Mesenchymal stem cell (in vitro differentiated cells and primary cell): ENCODE results near the gene ETFB.
"Not testable (repeated sequence)": the region's sequence is repeated elsewhere in the genome, so short reads cannot be mapped to it uniquely, and the experiment has no call there.

ENCODE experiments used
- DNase-seq: peaks from one replicate; pipeline ENCODE4 v3.0.0-alpha.2; 2013
- H2AFZ ChIP-seq: one replicate; pipeline ENCODE4 v1.6.1; 2013; ENCODE audit warnings: low read depth, mild to moderate bottlenecking, control low read depth, inconsistent platforms, low read length, moderate library complexity
- H2AK5ac ChIP-seq: 2 replicates; pipeline ENCODE4 v1.6.1; 2013; ENCODE audit warnings: low read length, moderate library complexity, mild to moderate bottlenecking, inconsistent platforms; ENCODE audit not compliant: severe bottlenecking
- H2BK120ac ChIP-seq: one replicate; pipeline ENCODE4 v1.6.1; 2013; ENCODE audit warnings: low read depth, mild to moderate bottlenecking, inconsistent platforms, low read length, moderate library complexity
- H2BK12ac ChIP-seq, 2 experiments: one replicate each; pipeline ENCODE4 v1.6.1; 2013; ENCODE audit warnings: inconsistent platforms in 2 of 2, low read length in 2 of 2, mild to moderate bottlenecking in 2 of 2, moderate library complexity in 2 of 2, control low read depth in 1 of 2
- H2BK15ac ChIP-seq: one replicate; pipeline ENCODE4 v1.6.1; 2013; ENCODE audit warnings: mild to moderate bottlenecking, low read depth, inconsistent platforms; ENCODE audit not compliant: poor library complexity, severe bottlenecking
- H2BK5ac ChIP-seq: 2 replicates; pipeline ENCODE4 v1.6.1; 2013; ENCODE audit warnings: low read depth, mild to moderate bottlenecking, low read length, control low read depth, inconsistent platforms; ENCODE audit not compliant: poor library complexity, severe bottlenecking
- H3K14ac ChIP-seq, 2 experiments: one replicate each; pipeline ENCODE4 v1.6.1; 2013; ENCODE audit warnings: inconsistent platforms in 2 of 2, low read length in 2 of 2, control low read depth in 1 of 2, mild to moderate bottlenecking in 1 of 2, moderate library complexity in 1 of 2
- H3K18ac ChIP-seq, 2 experiments: one replicate each; pipeline ENCODE4 v1.6.1; 2013; ENCODE audit warnings: inconsistent platforms in 2 of 2, low read length in 2 of 2, control low read depth in 1 of 2, low read depth in 1 of 2, mild to moderate bottlenecking in 1 of 2
- H3K23ac ChIP-seq, 2 experiments: one replicate each; pipeline ENCODE4 v1.6.1; 2013; ENCODE audit warnings: inconsistent platforms in 2 of 2, low read length in 2 of 2, mild to moderate bottlenecking in 2 of 2, moderate library complexity in 2 of 2, control low read depth in 1 of 2
- H3K27ac ChIP-seq: 2 replicates; pipeline ENCODE4 v1.5.1; 2013; ENCODE audit warnings: mild to moderate bottlenecking, moderate library complexity, low read length, control low read depth, inconsistent platforms; ENCODE audit not compliant: poor library complexity, severe bottlenecking
- H3K27me3 ChIP-seq, 2 experiments: 2 replicates each; pipeline versions ENCODE4 v1.6.1 to v1.7.0; 2013; ENCODE audit warnings: low read length in 2 of 2, mild to moderate bottlenecking in 2 of 2, moderate library complexity in 2 of 2, control low read depth in 1 of 2, inconsistent platforms in 1 of 2; ENCODE audit not compliant: control insufficient read depth in 1 of 2, insufficient read depth in 1 of 2
- H3K36me3 ChIP-seq, 2 experiments: 2 replicates each; pipeline versions ENCODE4 v1.6.1 to v1.7.0; 2013; ENCODE audit warnings: low read length in 2 of 2, control low read depth in 1 of 2, inconsistent platforms in 1 of 2, low read depth in 1 of 2, mild to moderate bottlenecking in 1 of 2; ENCODE audit not compliant: insufficient read depth in 2 of 2, control insufficient read depth in 1 of 2
- H3K4ac ChIP-seq, 2 experiments: one replicate each; pipeline ENCODE4 v1.6.1; 2013; ENCODE audit warnings: inconsistent platforms in 2 of 2, low read length in 2 of 2, mild to moderate bottlenecking in 2 of 2, moderate library complexity in 2 of 2, control low read depth in 1 of 2, low read depth in 1 of 2
- H3K4me1 ChIP-seq: 2 replicates; pipeline ENCODE4 v1.6.1; 2013; ENCODE audit warnings: low read depth, low read length, control low read depth; ENCODE audit not compliant: control insufficient read depth, insufficient read depth
- H3K4me2 ChIP-seq: 2 replicates; pipeline ENCODE4 v1.6.1; 2013; ENCODE audit warnings: low read length, mild to moderate bottlenecking, inconsistent platforms; ENCODE audit not compliant: poor library complexity, severe bottlenecking
- H3K4me3 ChIP-seq, 2 experiments: 2 replicates each; pipeline versions ENCODE4 v1.5.1 to v1.7.0; 2013; ENCODE audit warnings: low read length in 2 of 2, mild to moderate bottlenecking in 2 of 2, control low read depth in 1 of 2, low read depth in 1 of 2; ENCODE audit not compliant: insufficient read depth in 1 of 2
- H3K79me1 ChIP-seq: replicated peaks from 2 replicates; pipeline ENCODE4 v1.6.1; 2013; ENCODE audit warnings: mild to moderate bottlenecking, control low read depth, low read length, inconsistent platforms; ENCODE audit not compliant: poor library complexity, severe bottlenecking
- H3K9ac ChIP-seq: 2 replicates; pipeline ENCODE4 v1.7.0; 2013; ENCODE audit warnings: mild to moderate bottlenecking, low read length, moderate library complexity
- H3K9me3 ChIP-seq: 2 replicates; pipeline ENCODE4 v1.7.0; 2013; ENCODE audit warnings: mild to moderate bottlenecking, low read length; ENCODE audit not compliant: control insufficient read depth
- H4K8ac ChIP-seq: one replicate; pipeline ENCODE4 v1.6.1; 2013; ENCODE audit warnings: inconsistent platforms, mild to moderate bottlenecking, low read length, moderate library complexity
- H4K91ac ChIP-seq: one replicate; pipeline ENCODE4 v1.6.1; 2013; ENCODE audit warnings: mild to moderate bottlenecking, low read length, inconsistent platforms
- WGBS: methylation state at CpG from one replicate; pipeline ENCODE4 v1.1.7; 2013; ENCODE audit warnings: mixed read lengths; 5-methylcytosine and 5-hydroxymethylcytosine counted together

The ETFB gene

GRCh38 chr19:51397453-51397852 is 31.3 kb upstream of the ETFB start:
- H3K9me3 ChIP-seq, H2AFZ ChIP-seq, H2BK120ac ChIP-seq, DNase-seq, H4K91ac ChIP-seq, H2BK5ac ChIP-seq, H3K27ac ChIP-seq, H3K9ac ChIP-seq, H2AK5ac ChIP-seq, H3K36me3 ChIP-seq, H3K79me1 ChIP-seq, H3K27me3 ChIP-seq, H2BK15ac ChIP-seq, H4K8ac ChIP-seq, H3K23ac ChIP-seq, H3K4ac ChIP-seq, H3K14ac ChIP-seq, H2BK12ac ChIP-seq, H3K4me1 ChIP-seq, H3K4me3 ChIP-seq, H3K4me2 ChIP-seq, H3K18ac ChIP-seq: not testable (repeated sequence)
- WGBS = 67% methylated on average over 9 of the region's 9 CpGs

- H3K18ac ChIP-seq = no peak overlapping the region
- no peak overlapping the region for H3K9ac ChIP-seq
- H3K23ac ChIP-seq = no peak overlapping the region
- H3K27ac ChIP-seq = no peak overlapping the region
- H2BK15ac ChIP-seq = no peak overlapping the region
- H4K91ac ChIP-seq = no peak overlapping the region
- H3K14ac ChIP-seq = no peak overlapping the region
- WGBS = 100% methylated on average over 2 of the region's 2 CpGs
- H3K4ac ChIP-seq = no peak overlapping the region
- H3K4me3 ChIP-seq = no peak overlapping the region
- H3K4me2 ChIP-seq = no peak overlapping the region
- no peaks in the 10 kb centered on the region for H3K79me1 ChIP-seq
- no peak overlapping the region for H2BK12ac ChIP-seq
- no peak for DNase-seq
- H3K4me1 ChIP-seq = peaks cover 8% of the 10 kb centered on the region
- no peak overlapping the region for H4K8ac ChIP-seq
- H2BK5ac ChIP-seq = no peak overlapping the region
- H2AK5ac ChIP-seq = no peak overlapping the region
- H3K9me3 ChIP-seq = no peaks in the 10 kb centered on the region
- no peak overlapping the region for H2BK120ac ChIP-seq
- H2AFZ ChIP-seq = no peak overlapping the region
- H3K27me3 ChIP-seq = no peaks in the 10 kb centered on the region
- no peaks in the 10 kb centered on the region for H3K36me3 ChIP-seq
Measured at GRCh38 chr19:51396175-51396574, 30.0 kb upstream of the ETFB start.

- H2AFZ ChIP-seq = peak overlapping the region; percentile 72
- no peak overlapping the region for H2BK5ac ChIP-seq
- no peak overlapping the region for H2AK5ac ChIP-seq
- peak overlapping the region; percentile 19 for H2BK15ac ChIP-seq
- H3K27me3 ChIP-seq = no peaks in the 10 kb centered on the region
- H4K91ac ChIP-seq = no peak overlapping the region
- peak overlapping the region; percentile 91 for H3K9ac ChIP-seq
- peak overlapping the region; percentile 77 for H4K8ac ChIP-seq
- DNase-seq = peak; percentile 99
- no peaks in the 10 kb centered on the region for H3K9me3 ChIP-seq
- no peaks in the 10 kb centered on the region for H3K36me3 ChIP-seq
- H3K4me2 ChIP-seq = peak overlapping the region; percentile 92
- H3K18ac ChIP-seq = peak overlapping the region; percentile 54 to 66
- H3K4me3 ChIP-seq = peak overlapping the region; percentile 42 to 79
- H3K23ac ChIP-seq = no peak overlapping the region
- H2BK12ac ChIP-seq = no peak overlapping the region
- no peaks in the 10 kb centered on the region for H3K79me1 ChIP-seq
- peak overlapping the region; percentile 0 for H2BK120ac ChIP-seq
- peaks cover 8% of the 10 kb centered on the region for H3K4me1 ChIP-seq
- no peak overlapping the region for H3K14ac ChIP-seq
- H3K4ac ChIP-seq = peak overlapping the region in 1 of 2 experiments; percentile 60
- H3K27ac ChIP-seq = peak overlapping the region; percentile 71
- 3% methylated on average over 42 of the region's 45 CpGs for WGBS
Measured at GRCh38 chr19:51394050-51394836, 28.1 kb upstream of the ETFB start.

GRCh38 chr19:51392701-51393100 is 26.5 kb upstream of the ETFB start:
- peaks cover 8% of the 10 kb centered on the region for H3K4me1 ChIP-seq
- WGBS = 100% methylated on average over 1 of the region's 1 CpG
- H2BK15ac ChIP-seq = no peak overlapping the region
- H3K9me3 ChIP-seq = no peaks in the 10 kb centered on the region
- DNase-seq = no peak
- H2AK5ac ChIP-seq = no peak overlapping the region
- H3K27ac ChIP-seq = no peak overlapping the region
- no peak overlapping the region for H3K9ac ChIP-seq
- H3K14ac ChIP-seq = no peak overlapping the region
- H3K4ac ChIP-seq = no peak overlapping the region
- no peaks in the 10 kb centered on the region for H3K79me1 ChIP-seq
- H3K23ac ChIP-seq = no peak overlapping the region
- no peaks in the 10 kb centered on the region for H3K36me3 ChIP-seq
- no peak overlapping the region for H2BK120ac ChIP-seq
- no peak overlapping the region for H4K91ac ChIP-seq
- H4K8ac ChIP-seq = no peak overlapping the region
- no peak overlapping the region for H2BK12ac ChIP-seq
- no peak overlapping the region for H2AFZ ChIP-seq
- no peaks in the 10 kb centered on the region for H3K27me3 ChIP-seq
- no peak overlapping the region for H2BK5ac ChIP-seq
- H3K4me2 ChIP-seq = no peak overlapping the region
- H3K18ac ChIP-seq = no peak overlapping the region
- no peak overlapping the region for H3K4me3 ChIP-seq
